K562 (cell line): ENCODE results near the gene MAL.

ENCODE experiments used
- CTCF ChIP-seq, 3 experiments: IDR thresholded peaks in 2 of 3; conservative IDR thresholded peaks in 1 of 3; 2 replicates each; pipeline ENCODE4 v1.5.1; 2011 to 2012; ENCODE audit warnings: low read length in 3 of 3, mild to moderate bottlenecking in 3 of 3, control low read depth in 2 of 3, improper control_type of control experiment in 1 of 3, inconsistent platforms in 1 of 3, low read depth in 1 of 3, mixed read lengths in 1 of 3, moderate library complexity in 1 of 3; ENCODE audit not compliant: insufficient read depth in 2 of 3
- FOXA1 ChIP-seq: fragments of 450-650 bp; IDR thresholded peaks from 2 replicates; pipeline ENCODE4 v1.6.1; 2016; ENCODE audit warnings: mild to moderate bottlenecking, borderline replicate concordance
- HIVEP1 ChIP-seq: fragments of 250-450 bp; sonication (Bioruptor Pico); IDR thresholded peaks from 2 replicates; pipeline ENCODE4 v1.4.0; 2020; ENCODE audit warnings: mild to moderate bottlenecking
- NR2F6 ChIP-seq: fragments of 450-650 bp; formaldehyde crosslinking; IDR thresholded peaks from 2 replicates; pipeline ENCODE4 v1.4.0; 2020; ENCODE audit warnings: mild to moderate bottlenecking
- RAD21 ChIP-seq, 2 experiments: fragments of 250-450 bp in 1 of 2; fragments of 450-650 bp in 1 of 2; sonication (Bioruptor Pico) in 1 of 2; formaldehyde crosslinking in 1 of 2; IDR thresholded peaks in 1 of 2; conservative IDR thresholded peaks in 1 of 2; 2 replicates each; pipeline versions ENCODE4 v1.4.0 to v1.8.0; 2020 to 2022; ENCODE audit warnings: mild to moderate bottlenecking in 2 of 2, moderate library complexity in 1 of 2
- ZBTB26 ChIP-seq: fragments of 450-650 bp; formaldehyde crosslinking; IDR thresholded peaks from 2 replicates; pipeline ENCODE4 v1.4.0; 2022; ENCODE audit warnings: missing genetic modification characterization
- TF ChIP-seq, protein P1 (sequence below), 3 experiments: fragments of 200-800 bp in 1 of 3; sonication (Bioruptor generic) in 1 of 3; sonication (generic) in 1 of 3; formaldehyde crosslinking in 1 of 3; IDR thresholded peaks; 2 replicates each; pipeline versions ENCODE4 v1.6.1 to v1.8.0; 2016 to 2022; ENCODE audit warnings: mild to moderate bottlenecking in 2 of 3, missing compliant biosample characterization in 2 of 3, missing genetic modification characterization in 2 of 3, missing genetic modification reagents in 1 of 3

GRCh38 chr2:95001051-95001562 lies 24.4 kb upstream of the MAL start:
- TF ChIP-seq, protein P1, sequence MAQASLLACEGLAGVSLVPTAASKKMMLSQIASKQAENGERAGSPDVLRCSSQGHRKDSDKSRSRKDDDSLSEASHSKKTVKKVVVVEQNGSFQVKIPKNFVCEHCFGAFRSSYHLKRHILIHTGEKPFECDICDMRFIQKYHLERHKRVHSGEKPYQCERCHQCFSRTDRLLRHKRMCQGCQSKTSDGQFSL (CRISPR knock-in tag; IDR thresholded peaks at IDR 0.05) = no peak
- TF ChIP-seq, protein P1 (tag; IDR thresholded peaks at IDR 0.05) = no peak
- TF ChIP-seq FOXA1 (no peak), CTCF (IDR thresholded peaks at IDR 0.05 in 2 of 3, conservative IDR thresholded peaks at IDR 0.05 in 1 of 3; ENCODE audit: insufficient read depth in 2 of 3, low read depth in 1 of 3, low read length in 3 of 3) (no peak), RAD21 (CRISPR knock-in tag; conservative IDR thresholded peaks at IDR 0.05 in 1 of 2, IDR thresholded peaks at IDR 0.05 in 1 of 2) (no peak), ZBTB26 (CRISPR knock-in tag) (no peak), NR2F6 (CRISPR knock-in tag) (no peak), HIVEP1 (CRISPR knock-in tag) (no peak)
